HG03139 (cell line): ENCODE data around the gene SYNRG.
"Not testable (repeated sequence)": the region's sequence is repeated elsewhere in the genome, so short reads cannot be mapped to it uniquely, and the experiment has no call there.

Source experiments
- ATAC-seq: cut with Tn5 transposase; IDR thresholded peaks from one replicate; pipeline ENCODE4 v1.9.1; 2021; ENCODE audit not compliant: unreplicated experiment

The SYNRG gene

GRCh38 chr17:37546302-37546701 is 62.9 kb downstream of the SYNRG start:
- no peak for ATAC-seq

GRCh38 chr17:37545486-37545885 is 63.7 kb downstream of the SYNRG start:
- ATAC-seq, result no peak

GRCh38 chr17:37543637-37544052 is 65.6 kb downstream of the SYNRG start:
- ATAC-seq, result no peak

GRCh38 chr17:37541880-37542660 is 67.1 kb downstream of the SYNRG start:
- ATAC-seq, result no peak

- ATAC-seq, result no peak
Measured at GRCh38 chr17:37538981-37539659, 70.1 kb downstream of the SYNRG start.

- ATAC-seq, result no peak
Measured at GRCh38 chr17:37535906-37536305, 73.3 kb downstream of the SYNRG start.

- no peak for ATAC-seq
Measured at GRCh38 chr17:37532756-37533155, 76.5 kb downstream of the SYNRG start.

GRCh38 chr17:37530420-37530819 is 78.8 kb downstream of the SYNRG start:
- no peak for ATAC-seq

GRCh38 chr17:37527249-37527851 is 81.9 kb downstream of the SYNRG start:
- no peak for ATAC-seq

- no peak for ATAC-seq
Measured at GRCh38 chr17:37523715-37524219, 85.5 kb downstream of the SYNRG start.

GRCh38 chr17:37521821-37522220 is 87.4 kb downstream of the SYNRG start:
- no peak for ATAC-seq

GRCh38 chr17:37520174-37520573 is 89.0 kb downstream of the SYNRG start:
- ATAC-seq, result no peak

GRCh38 chr17:37519251-37519985 is 89.8 kb downstream of the SYNRG start:
- no peak for ATAC-seq

GRCh38 chr17:37518826-37519225 is 90.4 kb downstream of the SYNRG start:
- no peak for ATAC-seq

- no peak for ATAC-seq
Measured at GRCh38 chr17:37517881-37518280, 91.3 kb downstream of the SYNRG start.

- ATAC-seq, result no peak
Measured at GRCh38 chr17:37516127-37516571, 93.1 kb downstream of the SYNRG start.

- no peak for ATAC-seq
Measured at GRCh38 chr17:37513711-37514110, 95.5 kb downstream of the SYNRG start.

GRCh38 chr17:37512442-37513068 is 96.7 kb downstream of the SYNRG start:
- no peak for ATAC-seq

- ATAC-seq, result not testable (repeated sequence)
Measured at GRCh38 chr17:37511642-37512041, 97.6 kb downstream of the SYNRG start.

- ATAC-seq, result no peak
Measured at GRCh38 chr17:37510056-37510455, 99.2 kb downstream of the SYNRG start.

GRCh38 chr17:37507111-37507510 is 102.1 kb downstream of the SYNRG start:
- no peak for ATAC-seq
